Astrocyte of the spinal cord (primary cell): ENCODE data around the gene DTL.

Source experiments
- DNase-seq: peaks from one replicate; pipeline ENCODE4 v3.0.0; 2011; ENCODE audit warnings: low read depth, low spot score
- H3K4me3 ChIP-seq: 2 replicates; pipeline ENCODE4 v1.5.1; 2011; ENCODE audit warnings: low read depth, mild to moderate bottlenecking, low read length, moderate library complexity
- in situ Hi-C: cut with HindIII; loops from 2 replicates; pipeline ENCODE4 v1.10.0; 2017; ENCODE audit warnings: low sequenced_read_pairs
- TF ChIP-seq, protein P1 (sequence below): IDR thresholded peaks from 2 replicates; pipeline ENCODE4 v1.5.1; 2012; ENCODE audit warnings: low read depth, mild to moderate bottlenecking, low read length, inconsistent platforms

DTL gene

DNA sequence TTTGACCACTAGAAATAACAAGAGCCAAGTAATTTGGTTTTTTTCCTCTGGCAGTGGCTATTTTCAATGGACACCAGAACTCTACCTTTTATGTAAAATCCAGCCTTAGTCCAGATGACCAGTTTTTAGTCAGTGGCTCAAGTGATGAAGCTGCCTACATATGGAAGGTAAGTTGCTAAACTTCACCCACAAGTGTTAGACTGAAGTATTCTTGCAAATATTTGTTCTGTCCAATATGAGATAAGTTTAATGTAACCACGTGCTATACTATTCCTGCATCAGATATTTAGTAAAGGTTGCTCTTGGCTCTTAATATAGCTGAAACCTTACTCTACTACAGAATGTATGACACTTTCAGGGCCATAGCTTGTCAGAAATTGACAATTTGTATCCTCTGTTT lies 36.5 kb downstream of the DTL start:
- no peak overlapping the region for H3K4me3 ChIP-seq
- no peak for DNase-seq
- in situ Hi-C loops: no loop called here
- TF ChIP-seq, protein P1, sequence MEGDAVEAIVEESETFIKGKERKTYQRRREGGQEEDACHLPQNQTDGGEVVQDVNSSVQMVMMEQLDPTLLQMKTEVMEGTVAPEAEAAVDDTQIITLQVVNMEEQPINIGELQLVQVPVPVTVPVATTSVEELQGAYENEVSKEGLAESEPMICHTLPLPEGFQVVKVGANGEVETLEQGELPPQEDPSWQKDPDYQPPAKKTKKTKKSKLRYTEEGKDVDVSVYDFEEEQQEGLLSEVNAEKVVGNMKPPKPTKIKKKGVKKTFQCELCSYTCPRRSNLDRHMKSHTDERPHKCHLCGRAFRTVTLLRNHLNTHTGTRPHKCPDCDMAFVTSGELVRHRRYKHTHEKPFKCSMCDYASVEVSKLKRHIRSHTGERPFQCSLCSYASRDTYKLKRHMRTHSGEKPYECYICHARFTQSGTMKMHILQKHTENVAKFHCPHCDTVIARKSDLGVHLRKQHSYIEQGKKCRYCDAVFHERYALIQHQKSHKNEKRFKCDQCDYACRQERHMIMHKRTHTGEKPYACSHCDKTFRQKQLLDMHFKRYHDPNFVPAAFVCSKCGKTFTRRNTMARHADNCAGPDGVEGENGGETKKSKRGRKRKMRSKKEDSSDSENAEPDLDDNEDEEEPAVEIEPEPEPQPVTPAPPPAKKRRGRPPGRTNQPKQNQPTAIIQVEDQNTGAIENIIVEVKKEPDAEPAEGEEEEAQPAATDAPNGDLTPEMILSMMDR: no peak

DNA sequence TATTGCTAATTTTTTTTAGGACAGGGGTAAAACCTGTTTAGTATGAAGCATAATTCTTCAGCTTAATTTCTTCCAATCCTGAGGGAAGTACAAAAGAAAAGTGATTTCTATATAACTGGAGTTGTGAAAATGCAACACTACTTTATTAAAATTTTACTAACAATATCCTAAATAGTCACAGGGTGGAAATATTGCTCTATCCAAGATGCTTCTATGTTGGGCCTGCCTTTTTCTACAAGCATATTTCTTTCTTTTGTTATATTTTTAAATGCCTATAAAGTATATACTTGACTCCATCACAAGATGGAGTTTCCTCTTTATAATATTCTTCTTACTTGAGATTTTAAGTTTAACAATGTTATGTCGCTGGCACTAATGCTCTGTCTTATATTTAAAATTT lies 37.9 kb downstream of the DTL start:
- TF ChIP-seq, protein P1: no peak
- no peak overlapping the region for H3K4me3 ChIP-seq
- DNase-seq: no peak
- in situ Hi-C loops: no loop called here

DNA sequence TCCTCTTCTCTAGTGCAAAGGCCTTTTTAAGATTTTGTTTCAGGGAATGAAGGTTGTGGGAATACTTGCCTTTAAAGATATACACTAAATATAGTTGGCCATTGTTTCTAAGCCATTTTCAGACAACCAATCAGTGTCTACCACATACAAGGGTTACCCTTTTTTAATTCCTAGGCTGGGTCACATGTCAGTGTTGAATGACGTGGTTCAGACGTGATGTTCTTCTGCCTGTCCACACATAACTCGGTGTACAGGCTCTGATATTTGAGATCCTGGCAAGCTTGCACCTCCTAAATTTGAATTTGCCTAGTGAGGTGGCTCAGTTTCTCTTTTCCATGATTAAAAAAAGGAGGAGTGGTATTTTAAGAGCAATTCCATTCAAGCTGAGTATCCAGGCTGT lies 38.8 kb downstream of the DTL start:
- TF ChIP-seq, protein P1: no peak
- in situ Hi-C loops: no loop called here
- DNase-seq: no peak
- H3K4me3 ChIP-seq: no peak overlapping the region

DNA sequence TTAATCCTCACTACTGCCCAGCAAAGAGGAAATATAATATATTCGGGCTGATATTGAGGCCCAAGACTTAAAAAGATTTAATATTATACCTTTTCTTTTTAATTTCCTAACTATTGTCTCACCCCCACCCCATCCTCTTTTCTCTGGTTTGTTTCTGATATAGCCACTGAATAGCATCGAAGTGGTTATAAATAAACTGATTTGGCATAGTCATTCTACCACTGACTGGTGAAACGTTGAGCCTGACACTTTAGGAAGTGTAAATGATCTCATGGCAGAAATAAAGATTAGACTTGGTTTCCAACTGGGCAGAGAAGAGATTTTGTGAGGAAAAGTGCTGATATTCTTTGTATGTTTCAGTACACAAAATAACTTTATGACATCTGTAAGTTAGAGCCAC lies 39.3 kb downstream of the DTL start:
- in situ Hi-C loops: no loop called here
- DNase-seq: no peak
- TF ChIP-seq, protein P1: no peak
- no peak overlapping the region for H3K4me3 ChIP-seq

DNA sequence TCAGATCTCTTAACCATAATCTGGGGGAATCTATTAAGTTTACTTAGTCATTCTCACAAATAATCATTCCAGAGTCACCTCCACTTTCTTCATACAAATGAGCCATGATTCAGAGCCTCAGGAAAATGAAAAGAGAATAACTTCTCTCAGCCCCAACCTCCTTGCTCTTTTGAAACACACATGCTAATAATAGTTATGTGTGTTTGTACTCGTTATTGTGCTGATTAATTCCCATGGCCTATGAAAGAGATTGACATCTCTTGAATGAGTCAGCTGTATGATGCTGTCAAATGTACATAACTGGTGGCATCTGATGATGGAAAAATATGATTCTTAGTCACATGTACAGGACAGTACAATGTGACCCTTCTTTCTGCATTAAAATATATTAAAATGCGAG lies 41.5 kb downstream of the DTL start:
- in situ Hi-C loops: no loop called here
- no peak for DNase-seq
- no peak overlapping the region for H3K4me3 ChIP-seq
- TF ChIP-seq, protein P1: no peak

DNA sequence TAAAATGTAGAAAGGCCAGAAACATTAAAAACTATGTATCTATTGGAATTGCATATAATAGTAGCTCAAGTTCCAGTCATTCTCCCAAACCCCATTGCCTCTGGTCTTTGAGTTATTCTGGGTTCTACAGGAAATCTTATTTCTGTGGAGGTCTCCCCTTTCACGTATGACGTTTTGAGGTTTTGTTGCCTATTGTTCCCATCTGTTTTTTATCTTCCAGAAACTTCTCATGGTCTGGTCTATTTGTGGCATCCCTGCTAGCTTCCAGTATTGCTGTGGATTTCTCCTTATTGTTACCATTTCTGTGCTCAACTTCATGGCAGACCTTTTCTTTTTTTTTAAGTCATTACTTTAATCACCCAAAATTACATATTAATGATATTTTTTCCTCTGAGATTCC lies 43.3 kb downstream of the DTL start:
- DNase-seq: no peak
- TF ChIP-seq, protein P1: no peak
- no peak overlapping the region for H3K4me3 ChIP-seq
- in situ Hi-C loops: no loop called here

DNA sequence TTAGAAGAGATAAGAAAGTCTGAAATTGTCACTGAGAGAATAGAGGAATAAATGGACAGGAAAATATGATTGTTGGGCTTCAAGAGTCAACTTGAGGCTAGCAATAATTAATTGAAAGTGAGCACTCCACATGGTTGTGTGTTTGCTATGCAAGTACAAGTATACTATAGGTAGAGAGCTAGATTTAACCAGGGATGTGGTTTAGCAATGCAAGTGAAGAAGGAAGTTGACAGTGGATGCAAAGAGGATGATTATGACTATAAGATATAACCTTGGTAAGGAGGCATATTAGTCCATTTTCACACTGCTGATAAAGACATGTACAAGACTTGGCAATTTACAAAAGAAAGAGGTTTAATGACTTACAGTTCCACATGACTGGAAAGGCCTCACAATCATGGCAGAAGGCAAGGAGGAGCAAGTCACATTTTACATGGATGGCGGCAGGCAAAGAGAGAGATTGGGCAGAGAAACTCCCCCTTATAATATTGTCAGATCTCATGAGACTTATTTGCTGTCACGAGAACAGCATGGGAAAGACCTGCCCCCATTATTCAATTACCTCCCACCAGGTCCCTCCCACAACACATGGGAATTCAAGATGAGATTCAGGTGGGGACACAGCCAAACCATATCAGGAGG lies 47.3 kb downstream of the DTL start:
- TF ChIP-seq, protein P1: no peak
- in situ Hi-C loops: no loop called here
- H3K4me3 ChIP-seq: no peak overlapping the region
- no peak for DNase-seq
